Smooth muscle cell (in vitro differentiated cells): Measurements from ENCODE around the gene HMOX1. TPM values are rescaled to one million over a fixed set of nuclear protein-coding genes. Genes with fewer than 3 reads are reported as not detected.
"Not testable (repeated sequence)": the region's sequence is repeated elsewhere in the genome, so short reads cannot be mapped to it uniquely, and the experiment has no call there.

Experiments
- DNase-seq: peaks from one replicate; lab custom pipeline; 2025; ENCODE audit not compliant: unreplicated experiment; lab: John Stamatoyannopoulos, UW
- H2AFZ ChIP-seq: fragments of 200-600 bp; sonication (generic); 2 replicates; pipeline ENCODE4 v1.6.0; 2016; ENCODE audit warnings: antibody characterized with exemption, low read depth, mild to moderate bottlenecking
- H3F3A ChIP-seq: fragments of 200-600 bp; sonication (generic); 2 replicates; pipeline ENCODE4 v1.6.0; 2017; ENCODE audit warnings: antibody characterized with exemption, low read depth
- H3K27ac ChIP-seq: fragments of 200-600 bp; sonication (generic); 2 replicates; pipeline ENCODE4 v1.5.1; 2016; ENCODE audit warnings: low read depth, mild to moderate bottlenecking
- H3K27me3 ChIP-seq: fragments of 200-600 bp; sonication (generic); 2 replicates; pipeline ENCODE4 v1.6.1; 2016; ENCODE audit warnings: low read depth, mild to moderate bottlenecking
- H3K36me3 ChIP-seq: fragments of 200-600 bp; sonication (generic); 2 replicates; pipeline ENCODE4 v1.5.1; 2016; ENCODE audit warnings: low read depth
- H3K4me1 ChIP-seq: fragments of 200-600 bp; sonication (generic); 2 replicates; pipeline ENCODE4 v1.5.1; 2016; ENCODE audit warnings: low read depth
- H3K4me2 ChIP-seq: fragments of 200-600 bp; sonication (generic); 2 replicates; pipeline ENCODE4 v1.6.0; 2016; ENCODE audit warnings: mild to moderate bottlenecking
- H3K4me3 ChIP-seq: fragments of 200-600 bp; sonication (generic); 2 replicates; pipeline ENCODE4 v1.5.1; 2016; ENCODE audit warnings: mild to moderate bottlenecking
- H3K79me2 ChIP-seq: fragments of 200-600 bp; sonication (generic); 2 replicates; pipeline ENCODE4 v1.6.0; 2016; ENCODE audit warnings: low read depth, mild to moderate bottlenecking
- H3K9ac ChIP-seq: fragments of 200-600 bp; sonication (generic); 2 replicates; pipeline ENCODE4 v1.6.0; 2016; ENCODE audit warnings: low read depth
- H3K9me3 ChIP-seq: fragments of 200-600 bp; sonication (generic); replicated peaks from 2 replicates; pipeline ENCODE4 v1.5.1; 2016; ENCODE audit warnings: low read depth
- H4K20me1 ChIP-seq: fragments of 200-600 bp; sonication (generic); 2 replicates; pipeline ENCODE4 v1.6.0; 2016; ENCODE audit warnings: low read depth
- WGBS: methylation state at CpG from one replicate; pipeline ENCODE4 v1.1.7; 2016; ENCODE audit warnings: low lambda C conversion rate; 5-methylcytosine and 5-hydroxymethylcytosine counted together
- polyA plus RNA-seq: library from polyadenylated mRNA; unstranded; fragments of >200 nt; fragmentation: Nextera tagmentation; extraction: Ambion mirVana; gene quantifications from 2 replicates; pipeline ENCODE4 v1.2.1, GENCODE V29; 2016
- total RNA-seq: library from RNA; depleted of rRNA; stranded (reverse); fragments of >200 nt; gene quantifications from 2 replicates; pipeline ENCODE4 v1.2.3, GENCODE V29; 2014
- TF ChIP-seq, protein P1 (sequence below): fragments of 200-600 bp; sonication (generic); IDR thresholded peaks from 2 replicates; pipeline ENCODE4 v1.5.1; 2017; ENCODE audit warnings: borderline replicate concordance, mild to moderate bottlenecking, antibody characterized with exemption; ENCODE audit not compliant: insufficient read depth, poor library complexity, severe bottlenecking

The HMOX1 gene
- total and polyA plus RNA-seq, 2 experiments from 2014 or later = 7.7 to 13.7 TPM

DNA sequence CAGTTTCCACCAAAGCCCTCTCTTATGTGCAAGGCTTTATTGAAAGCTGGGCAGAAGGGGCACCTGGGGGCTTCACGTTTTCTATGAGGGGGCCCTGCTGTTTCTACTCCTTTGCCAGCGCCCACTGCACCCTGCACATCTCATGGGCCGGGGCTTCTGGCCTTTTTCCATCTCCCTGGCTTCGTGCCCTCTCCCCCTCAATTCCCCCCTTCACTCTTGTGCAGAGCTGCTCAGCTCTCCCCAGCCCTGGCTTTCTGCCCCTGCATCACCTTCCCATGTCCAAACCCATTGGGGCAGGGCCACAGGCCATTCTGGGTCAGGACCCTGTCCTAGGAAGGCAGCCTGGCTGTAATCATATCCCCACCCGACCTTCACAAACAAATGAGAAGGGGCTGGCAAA is 55.5 kb downstream of the HMOX1 start:
- H3F3A ChIP-seq = no peaks in the 10 kb centered on the region
- no peaks in the 10 kb centered on the region for H3K27me3 ChIP-seq
- 94% methylated on average over 5 of the region's 5 CpGs for WGBS
- DNase-seq = no peak
- no peak overlapping the region for H3K27ac ChIP-seq
- H3K4me3 ChIP-seq = no peak overlapping the region
- H3K79me2 ChIP-seq = no peaks in the 10 kb centered on the region
- no peaks in the 10 kb centered on the region for H4K20me1 ChIP-seq
- H2AFZ ChIP-seq = no peak overlapping the region
- H3K4me1 ChIP-seq = no peaks in the 10 kb centered on the region
- H3K36me3 ChIP-seq = no peaks in the 10 kb centered on the region
- H3K4me2 ChIP-seq = no peak overlapping the region
- TF ChIP-seq, protein P1, sequence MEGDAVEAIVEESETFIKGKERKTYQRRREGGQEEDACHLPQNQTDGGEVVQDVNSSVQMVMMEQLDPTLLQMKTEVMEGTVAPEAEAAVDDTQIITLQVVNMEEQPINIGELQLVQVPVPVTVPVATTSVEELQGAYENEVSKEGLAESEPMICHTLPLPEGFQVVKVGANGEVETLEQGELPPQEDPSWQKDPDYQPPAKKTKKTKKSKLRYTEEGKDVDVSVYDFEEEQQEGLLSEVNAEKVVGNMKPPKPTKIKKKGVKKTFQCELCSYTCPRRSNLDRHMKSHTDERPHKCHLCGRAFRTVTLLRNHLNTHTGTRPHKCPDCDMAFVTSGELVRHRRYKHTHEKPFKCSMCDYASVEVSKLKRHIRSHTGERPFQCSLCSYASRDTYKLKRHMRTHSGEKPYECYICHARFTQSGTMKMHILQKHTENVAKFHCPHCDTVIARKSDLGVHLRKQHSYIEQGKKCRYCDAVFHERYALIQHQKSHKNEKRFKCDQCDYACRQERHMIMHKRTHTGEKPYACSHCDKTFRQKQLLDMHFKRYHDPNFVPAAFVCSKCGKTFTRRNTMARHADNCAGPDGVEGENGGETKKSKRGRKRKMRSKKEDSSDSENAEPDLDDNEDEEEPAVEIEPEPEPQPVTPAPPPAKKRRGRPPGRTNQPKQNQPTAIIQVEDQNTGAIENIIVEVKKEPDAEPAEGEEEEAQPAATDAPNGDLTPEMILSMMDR = no peak
- H3K9me3 ChIP-seq = no peaks in the 10 kb centered on the region
- no peak overlapping the region for H3K9ac ChIP-seq

DNA sequence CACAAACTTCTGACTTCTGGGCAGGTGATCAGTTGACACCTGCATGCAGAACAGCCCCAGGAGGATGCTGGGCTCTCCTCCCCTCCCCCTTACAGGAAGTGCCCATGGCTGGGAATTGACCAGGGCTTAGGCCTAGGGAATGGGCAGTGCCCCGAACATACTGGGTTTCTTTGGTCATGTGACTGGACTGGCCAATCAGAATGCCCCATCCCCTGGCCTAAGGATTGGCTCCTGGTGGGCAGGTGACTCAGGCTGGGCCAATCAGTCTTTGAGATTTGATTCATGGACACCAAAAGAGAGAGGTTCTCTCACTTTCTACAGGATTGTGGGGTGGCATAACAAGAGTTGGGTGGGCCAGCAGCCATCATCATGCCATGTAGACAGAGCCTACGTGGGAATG is 56.2 kb downstream of the HMOX1 start:
- H3K4me3 ChIP-seq = no peak overlapping the region
- TF ChIP-seq, protein P1 = no peak
- no peaks in the 10 kb centered on the region for H3K79me2 ChIP-seq
- 85% methylated on average over 2 of the region's 2 CpGs for WGBS
- no peak overlapping the region for H3K4me2 ChIP-seq
- H3K27ac ChIP-seq = no peak overlapping the region
- no peaks in the 10 kb centered on the region for H3K4me1 ChIP-seq
- no peaks in the 10 kb centered on the region for H3K36me3 ChIP-seq
- H3K9ac ChIP-seq = no peak overlapping the region
- no peak overlapping the region for H2AFZ ChIP-seq
- H3K27me3 ChIP-seq = no peaks in the 10 kb centered on the region
- no peaks in the 10 kb centered on the region for H3K9me3 ChIP-seq
- no peak for DNase-seq
- H3F3A ChIP-seq = no peaks in the 10 kb centered on the region
- H4K20me1 ChIP-seq = no peaks in the 10 kb centered on the region

DNA sequence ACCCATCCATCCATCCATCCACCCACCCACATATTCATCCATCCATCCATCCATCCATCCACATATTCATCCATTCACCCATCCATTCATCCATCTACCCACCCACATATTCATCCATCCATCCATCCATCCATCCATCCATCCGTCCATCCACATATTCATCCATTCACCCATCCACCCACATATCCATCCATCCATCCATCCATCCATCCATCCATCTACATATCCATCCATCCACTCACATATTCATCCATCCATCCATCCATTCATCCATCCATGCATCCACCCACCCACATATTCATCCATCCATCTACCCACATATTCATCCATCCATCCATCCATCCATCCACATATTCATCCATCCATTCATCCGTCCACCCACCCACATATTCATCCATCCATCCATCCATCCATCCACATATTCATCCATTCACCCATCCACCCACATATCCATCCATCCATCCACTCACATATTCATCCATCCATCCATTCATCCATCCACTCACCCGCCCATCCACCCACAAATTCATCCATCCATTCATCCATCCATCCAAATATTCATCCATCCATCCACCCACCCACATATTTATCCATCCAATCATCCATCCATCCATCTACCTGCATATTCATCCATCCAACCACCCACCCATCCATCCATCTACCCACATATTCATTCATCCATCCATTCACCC is 57.9 kb downstream of the HMOX1 start:
- not testable (repeated sequence) for H3K9ac ChIP-seq, H3F3A ChIP-seq, H3K36me3 ChIP-seq, H3K27ac ChIP-seq, DNase-seq, H3K27me3 ChIP-seq, H3K9me3 ChIP-seq, H3K4me3 ChIP-seq, H3K4me2 ChIP-seq, H3K79me2 ChIP-seq, H3K4me1 ChIP-seq, H2AFZ ChIP-seq, H4K20me1 ChIP-seq
- WGBS = 67% methylated on average over 3 of the region's 3 CpGs

- Histone ChIP-seq H3K36me3 (no peaks in the 10 kb centered on the region), H3K27me3 (no peaks in the 10 kb centered on the region), H3F3A (no peaks in the 10 kb centered on the region), H4K20me1 (no peaks in the 10 kb centered on the region), H2AFZ (no peak overlapping the region), H3K9me3 (no peaks in the 10 kb centered on the region), H3K9ac (no peak overlapping the region), H3K4me3 (no peak overlapping the region), H3K4me1 (no peaks in the 10 kb centered on the region), H3K4me2 (no peak overlapping the region), H3K79me2 (no peaks in the 10 kb centered on the region), H3K27ac (no peak overlapping the region)
- 83% methylated on average over 1 of the region's 1 CpG for WGBS
- DNase-seq = no peak
- TF ChIP-seq, protein P1 = no peak
Observed at GRCh38 chr22:35439365-35439717, 58.4 kb downstream of the HMOX1 start.
